IMR-90 (cell line): ENCODE data around the gene NAV2. TPM values are rescaled to one million over a fixed set of nuclear protein-coding genes. Genes with fewer than 3 reads are reported as not detected.

Experiments used
- ATAC-seq: fragments of 200-7000 bp; cut with Tn5 transposase; 2 replicates; pipeline ENCODE4 v1.9.1; 2020; ENCODE audit warnings: low read depth, mild to moderate bottlenecking, moderate library complexity
- BruUV-seq: library from RNA; stranded (reverse); fragments of 400-500 nt; replicated peaks from 2 replicates; lab custom pipeline; 2021; lab: Mats Ljungman, UMichigan
- CTCF ChIA-PET: fragments of 300-600 bp; formaldehyde crosslinking; extraction: SDS; loops from one replicate; lab custom pipeline; 2021; ENCODE audit warnings: antibody characterized with exemption; lab: Yijun Ruan, JAX
- POLR2A ChIA-PET: fragments of 300-600 bp; sonication (Branson Sonifier 250); formaldehyde crosslinking; loops from one replicate; lab custom pipeline; 2022; ENCODE audit warnings: antibody characterized with exemption; ENCODE audit not compliant: unreplicated experiment; lab: Charles Lee
- DNase-seq: peaks from one replicate; pipeline ENCODE4 v3.0.0; 2013
- H2AFZ ChIP-seq: replicated peaks from 2 replicates; pipeline ENCODE3; 2013; ENCODE audit warnings: low read length, mild to moderate bottlenecking; ENCODE audit not compliant: poor library complexity
- H2AK5ac ChIP-seq: 2 replicates; pipeline ENCODE4 v1.6.1; 2013; ENCODE audit warnings: low read depth, low read length, inconsistent platforms
- H2AK9ac ChIP-seq: replicated peaks from 2 replicates; pipeline ENCODE3; 2013; ENCODE audit warnings: mild to moderate bottlenecking, low read depth, low read length, moderate library complexity; ENCODE audit not compliant: poor library complexity
- H2BK120ac ChIP-seq: 2 replicates; pipeline ENCODE4 v1.6.1; 2013; ENCODE audit warnings: low read depth, low read length, inconsistent platforms
- H2BK15ac ChIP-seq: 3 replicates; pipeline ENCODE4 v1.6.1; 2013; ENCODE audit warnings: low read depth, low read length, inconsistent platforms
- H2BK20ac ChIP-seq: 2 replicates; pipeline ENCODE4 v1.6.1; 2013; ENCODE audit warnings: low read depth, mild to moderate bottlenecking, inconsistent platforms, low read length, moderate library complexity
- H2BK5ac ChIP-seq: 2 replicates; pipeline ENCODE4 v1.6.1; 2013; ENCODE audit warnings: mild to moderate bottlenecking, low read depth, low read length, inconsistent platforms; ENCODE audit not compliant: poor library complexity, severe bottlenecking
- H3K14ac ChIP-seq: replicated peaks from 2 replicates; pipeline ENCODE4 v1.6.1; 2013; ENCODE audit warnings: low read depth, low read length, inconsistent platforms
- H3K18ac ChIP-seq: 2 replicates; pipeline ENCODE4 v1.6.1; 2013; ENCODE audit warnings: low read depth, low read length, control low read depth
- H3K23ac ChIP-seq: 2 replicates; pipeline ENCODE4 v1.6.1; 2013; ENCODE audit warnings: low read depth, low read length, inconsistent platforms
- H3K27ac ChIP-seq: 2 replicates; pipeline ENCODE4 v1.5.1; 2013; ENCODE audit warnings: mild to moderate bottlenecking, control low read depth, low read length; ENCODE audit not compliant: insufficient read depth
- H3K27me3 ChIP-seq: 2 replicates; pipeline ENCODE4 v1.6.1; 2013; ENCODE audit warnings: low read length; ENCODE audit not compliant: control insufficient read depth, insufficient read depth
- H3K36me3 ChIP-seq: 2 replicates; pipeline ENCODE4 v1.6.1; 2013; ENCODE audit warnings: low read length, mixed read lengths; ENCODE audit not compliant: control insufficient read depth, insufficient read depth
- H3K4ac ChIP-seq: 2 replicates; pipeline ENCODE4 v1.6.1; 2013; ENCODE audit warnings: low read depth, low read length, inconsistent platforms
- H3K4me1 ChIP-seq: 2 replicates; pipeline ENCODE4 v1.6.1; 2013; ENCODE audit warnings: low read length, mixed read lengths; ENCODE audit not compliant: control insufficient read depth, insufficient read depth
- H3K4me2 ChIP-seq: 2 replicates; pipeline ENCODE4 v1.6.1; 2013; ENCODE audit warnings: low read depth, mild to moderate bottlenecking, control low read depth, low read length, moderate library complexity
- H3K4me3 ChIP-seq: 2 replicates; pipeline ENCODE4 v1.5.1; 2013; ENCODE audit warnings: low read depth, mild to moderate bottlenecking, control low read depth, low read length, moderate library complexity; ENCODE audit not compliant: insufficient read depth
- H3K56ac ChIP-seq: 2 replicates; pipeline ENCODE4 v1.6.1; 2013; ENCODE audit warnings: low read length, inconsistent platforms; ENCODE audit not compliant: insufficient read depth; ENCODE audit errors: extremely low read depth
- H3K79me1 ChIP-seq, 2 experiments: 2 replicates each; pipeline ENCODE4 v1.6.1; 2013; ENCODE audit warnings: low read length in 2 of 2, inconsistent platforms in 1 of 2, low read depth in 1 of 2
- H3K9ac ChIP-seq: 2 replicates; pipeline ENCODE4 v1.6.1; 2013; ENCODE audit warnings: low read depth, low read length, control low read depth
- H3K9me1 ChIP-seq: 2 replicates; pipeline ENCODE4 v1.6.1; 2013; ENCODE audit warnings: low read length, inconsistent platforms; ENCODE audit not compliant: insufficient read depth
- H3K9me3 ChIP-seq: 2 replicates; pipeline ENCODE4 v1.6.1; 2013; ENCODE audit warnings: low read length; ENCODE audit not compliant: control insufficient read depth, insufficient read depth
- H4K20me1 ChIP-seq: 2 replicates; pipeline ENCODE4 v1.6.1; 2013; ENCODE audit warnings: low read length, inconsistent platforms; ENCODE audit not compliant: insufficient read depth
- H4K5ac ChIP-seq: 2 replicates; pipeline ENCODE4 v1.6.1; 2013; ENCODE audit warnings: mild to moderate bottlenecking, low read depth, low read length, control low read depth
- H4K8ac ChIP-seq, 2 experiments: 2 replicates each; pipeline ENCODE4 v1.6.1; 2013; ENCODE audit warnings: low read depth in 2 of 2, low read length in 2 of 2, control low read depth in 1 of 2, inconsistent platforms in 1 of 2
- H4K91ac ChIP-seq: 2 replicates; pipeline ENCODE4 v1.6.1; 2013; ENCODE audit warnings: low read depth, low read length, inconsistent platforms; ENCODE audit not compliant: insufficient read depth
- CEBPB ChIP-seq: IDR thresholded peaks from 2 replicates; pipeline ENCODE4 v1.6.1; 2012; ENCODE audit warnings: low read depth, low read length, improper control_type of control experiment
- MAFK ChIP-seq: IDR thresholded peaks from 2 replicates; pipeline ENCODE4 v1.6.1; 2012; ENCODE audit warnings: low read depth, low read length, improper control_type of control experiment
- MXI1 ChIP-seq: IDR thresholded peaks from 2 replicates; pipeline ENCODE4 v1.6.1; 2012; ENCODE audit warnings: low read depth, mild to moderate bottlenecking, low read length, moderate library complexity, borderline replicate concordance
- POLR2A ChIP-seq: IDR thresholded peaks from 2 replicates; pipeline ENCODE4 v1.6.1; 2012; ENCODE audit warnings: mild to moderate bottlenecking, low read depth, low read length
- RAD21 ChIP-seq: IDR thresholded peaks from 2 replicates; pipeline ENCODE4 v1.6.1; 2012; ENCODE audit warnings: low read length, improper control_type of control experiment
- RCOR1 ChIP-seq: IDR thresholded peaks from 2 replicates; pipeline ENCODE4 v1.6.1; 2012; ENCODE audit warnings: mild to moderate bottlenecking, low read length, improper control_type of control experiment; ENCODE audit not compliant: insufficient replicate concordance
- RFX5 ChIP-seq: IDR thresholded peaks from 2 replicates; pipeline ENCODE4 v1.8.0; 2012; ENCODE audit warnings: low read depth, mild to moderate bottlenecking, low read length, moderate library complexity
- WGBS, 2 experiments: methylation state at CpG; one replicate each; pipeline versions ENCODE4 v1.1.5 to v1.1.7; 2013; ENCODE audit warnings: missing lambda C conversion rate in 2 of 2; ENCODE audit not compliant: insufficient read length in 1 of 2; ENCODE audit errors: extremely low coverage in 2 of 2; 5-methylcytosine and 5-hydroxymethylcytosine counted together
- dilution Hi-C: fragments of 300-500 bp; cut with HindIII; formaldehyde crosslinking; loops from one replicate; pipeline ENCODE4 v1.14.3; 2018; ENCODE audit warnings: low sequenced_read_pairs; ENCODE audit not compliant: unreplicated experiment
- in situ Hi-C: fragments of 300-500 bp; cut with MboI; formaldehyde crosslinking; loops from 3 replicates; pipeline ENCODE4 v1.14.3; 2019; ENCODE audit warnings: low sequenced_read_pairs, inconsistent platforms, mixed read lengths
- intact Hi-C: fragments of 100-400 bp; cut with micrococcal nuclease; formaldehyde crosslinking; loops from 2 replicates; pipeline ENCODE4 v1.10.0; 2022
- polyA plus RNA-seq, 3 experiments: library from polyadenylated mRNA; depleted of rRNA; stranded (reverse); fragments of >200 nt; gene quantifications; 2 replicates each; pipeline ENCODE4 v1.2.3, GENCODE V29; 2012; ENCODE audit warnings: low replicate concordance in 1 of 3
- total RNA-seq: library from RNA; depleted of rRNA; stranded (reverse); fragments of >200 nt; gene quantifications from 2 replicates; pipeline ENCODE4 v1.2.3, GENCODE V29; 2012
- TF ChIP-seq, protein P1 (sequence below): fragments of 150-350 bp; IDR thresholded peaks from 2 replicates; pipeline ENCODE4 v1.6.1; 2017; ENCODE audit warnings: mild to moderate bottlenecking, antibody characterized with exemption, low read length, low read depth

Gene NAV2
- total and polyA plus RNA-seq, 2 of the 4 experiments (the other 2 are of a cell fraction) = 4.5 to 12.6 TPM

DNA sequence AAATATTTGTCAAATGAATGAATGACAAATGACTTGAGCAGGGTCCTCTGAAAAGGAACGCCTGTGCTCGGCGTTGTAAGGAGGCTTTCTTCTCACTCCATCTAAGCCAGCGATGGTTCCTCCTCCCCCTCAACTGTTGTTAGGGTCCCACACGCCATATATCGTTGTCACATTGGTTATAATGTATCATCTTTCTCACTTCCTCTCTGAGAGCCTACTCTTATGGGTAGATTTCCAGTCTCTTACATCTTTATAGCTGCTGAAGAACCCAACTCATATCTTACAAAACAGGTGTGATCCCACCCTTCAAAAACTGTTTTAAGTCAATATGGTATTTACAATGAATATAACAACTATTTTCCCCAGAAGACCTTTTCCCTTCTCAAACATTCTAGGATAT lies 81.5 kb downstream of the NAV2 start:
- no peak overlapping the region for H3K56ac ChIP-seq
- POLR2A ChIA-PET = no interaction called here
- H2AK9ac ChIP-seq = no peak overlapping the region
- TF ChIP-seq RFX5 (no peak), MAFK (no peak), MXI1 (no peak), RCOR1 (no peak), POLR2A (no peak), RAD21 (no peak), CEBPB (no peak)
- TF ChIP-seq, protein P1, sequence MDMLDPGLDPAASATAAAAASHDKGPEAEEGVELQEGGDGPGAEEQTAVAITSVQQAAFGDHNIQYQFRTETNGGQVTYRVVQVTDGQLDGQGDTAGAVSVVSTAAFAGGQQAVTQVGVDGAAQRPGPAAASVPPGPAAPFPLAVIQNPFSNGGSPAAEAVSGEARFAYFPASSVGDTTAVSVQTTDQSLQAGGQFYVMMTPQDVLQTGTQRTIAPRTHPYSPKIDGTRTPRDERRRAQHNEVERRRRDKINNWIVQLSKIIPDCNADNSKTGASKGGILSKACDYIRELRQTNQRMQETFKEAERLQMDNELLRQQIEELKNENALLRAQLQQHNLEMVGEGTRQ = no peak
- no peak overlapping the region for H3K14ac ChIP-seq
- peaks cover 44 to 49% of the 10 kb centered on the region in 2 experiments for H3K79me1 ChIP-seq
- no peak overlapping the region for H3K9ac ChIP-seq
- BruUV-seq = no TSS peak
- no CpG with 5 or more reads among the region's 6 CpGs for WGBS, 2 experiments
- DNase-seq (no peak), ATAC-seq (no peak)
- no peak overlapping the region for H4K8ac ChIP-seq
- no peak overlapping the region for H3K18ac ChIP-seq
- H3K9me3 ChIP-seq = no peaks in the 10 kb centered on the region
- dilution Hi-C loops (no loop called here), in situ Hi-C loops (no loop called here), intact Hi-C loops (no loop called here)
- H3K36me3 ChIP-seq = no peaks in the 10 kb centered on the region; the same call in 1 of the 2 replicates
- H3K23ac ChIP-seq = no peak overlapping the region
- no peak overlapping the region for H2BK120ac ChIP-seq
- no peak overlapping the region for H2BK20ac ChIP-seq
- no peaks in the 10 kb centered on the region; the same call in 1 of the 2 replicates for H3K9me1 ChIP-seq
- CTCF ChIA-PET = no interaction called here
- no peak overlapping the region for H3K27ac ChIP-seq
- H3K27me3 ChIP-seq = no peaks in the 10 kb centered on the region
- no peak overlapping the region for H3K4ac ChIP-seq
- no peak overlapping the region for H2BK15ac ChIP-seq
- no peak overlapping the region for H3K4me2 ChIP-seq
- no peak overlapping the region for H3K4me3 ChIP-seq
- no peak overlapping the region for H4K5ac ChIP-seq
- no peak overlapping the region for H2BK5ac ChIP-seq
- no peak overlapping the region for H2AFZ ChIP-seq
- no peak overlapping the region for H4K91ac ChIP-seq
- H4K20me1 ChIP-seq = peaks cover 57% of the 10 kb centered on the region
- H2AK5ac ChIP-seq = no peak overlapping the region
- H3K4me1 ChIP-seq = 0 out of 2 replicates have a peak, but pooled peaks cover 1% of the 10 kb centered on the region
